Amygdala (tissue), 56 donors: ENCODE results near the gene ASB16.

Experiments
- DNase-seq, 56 donors: peaks; one replicate each; lab custom pipeline; 2025; lab: John Stamatoyannopoulos, UW

The ASB16 gene

DNA sequence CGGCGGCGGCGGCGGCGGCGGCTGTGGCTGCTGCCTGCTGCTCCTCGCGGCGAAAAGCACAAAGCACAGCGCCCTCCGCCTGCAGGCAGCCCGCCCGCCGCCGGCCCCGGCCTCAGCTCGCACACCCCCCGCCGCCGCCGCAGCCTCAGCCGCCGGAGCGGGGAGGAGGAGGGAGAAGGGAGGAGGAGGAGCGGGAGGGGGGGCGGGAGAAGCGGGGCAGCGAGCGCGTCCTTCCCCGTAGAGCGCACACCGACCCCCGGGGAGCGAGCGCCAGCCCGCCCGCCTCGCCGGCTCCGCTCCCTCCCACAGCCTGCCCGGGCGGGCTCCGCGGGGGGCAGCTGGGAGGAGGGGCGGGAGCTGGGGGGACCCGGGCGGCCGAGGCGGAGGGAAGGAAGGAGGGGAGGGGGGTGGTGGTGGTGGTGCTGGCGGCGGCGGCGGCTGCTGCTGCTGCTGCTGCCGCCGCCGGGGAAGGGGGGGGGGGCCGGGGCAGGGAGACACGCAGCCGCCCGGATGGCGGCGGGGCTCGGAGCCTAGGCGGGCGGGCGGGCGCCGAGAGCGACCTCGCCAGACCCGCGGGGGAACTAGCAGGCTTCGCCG is 49.2 kb downstream of the ASB16 start, which contains the start of gene UBTF:
UBTF (minus strand) TSS at position 60 of the 597 bp plus-strand sequence. CDS start 1,446 bp downstream, outside the sequence.
- peak in 48 of 56 donors; percentile 19 to 86 (median 68) for DNase-seq

DNA sequence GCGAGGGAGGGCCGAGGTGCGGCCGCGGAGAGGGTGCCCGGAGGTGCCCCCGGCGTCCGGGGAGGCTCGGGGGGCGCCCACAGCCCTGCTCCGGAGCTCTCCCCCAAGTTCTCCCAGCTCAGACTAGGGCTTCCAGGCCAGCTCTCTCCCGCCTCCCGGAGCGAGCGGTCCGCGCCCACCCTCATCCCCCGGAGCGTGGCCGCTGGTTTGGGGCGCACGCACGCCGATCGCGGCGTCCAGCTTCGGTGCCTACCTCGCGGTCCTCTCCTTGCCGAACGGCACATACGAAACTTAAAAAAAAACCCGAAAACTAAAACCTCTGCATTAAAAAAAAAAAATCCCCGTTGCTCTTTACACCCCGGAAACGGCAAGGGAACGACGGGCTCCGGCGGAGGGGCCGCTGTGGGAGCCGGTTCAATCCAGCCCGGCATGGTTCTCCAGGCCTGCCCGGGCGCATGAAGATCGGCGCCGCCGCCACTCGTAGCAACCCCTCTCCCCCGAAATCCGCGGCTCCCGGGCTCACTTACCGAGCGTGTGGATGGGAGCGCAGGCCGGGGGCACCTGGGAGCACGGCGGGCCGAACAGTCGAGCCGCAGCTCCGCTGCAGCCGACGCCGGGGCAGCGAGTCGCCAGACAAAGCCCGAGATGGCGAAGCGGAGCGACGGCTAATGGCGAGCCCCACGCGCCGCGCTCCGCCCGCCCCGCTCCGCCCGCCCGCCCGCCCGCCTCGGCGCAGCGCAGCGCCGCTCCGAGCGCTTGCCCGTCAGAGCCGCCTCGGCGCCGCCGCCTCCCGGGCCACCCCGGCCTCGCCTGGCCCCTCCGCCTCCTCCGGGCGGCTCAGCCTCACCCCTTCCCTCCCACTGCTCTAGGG is 49.9 kb downstream of the ASB16 start:
- peak in 30 of 56 donors; percentile 16 to 79 (median 56) for DNase-seq

DNA sequence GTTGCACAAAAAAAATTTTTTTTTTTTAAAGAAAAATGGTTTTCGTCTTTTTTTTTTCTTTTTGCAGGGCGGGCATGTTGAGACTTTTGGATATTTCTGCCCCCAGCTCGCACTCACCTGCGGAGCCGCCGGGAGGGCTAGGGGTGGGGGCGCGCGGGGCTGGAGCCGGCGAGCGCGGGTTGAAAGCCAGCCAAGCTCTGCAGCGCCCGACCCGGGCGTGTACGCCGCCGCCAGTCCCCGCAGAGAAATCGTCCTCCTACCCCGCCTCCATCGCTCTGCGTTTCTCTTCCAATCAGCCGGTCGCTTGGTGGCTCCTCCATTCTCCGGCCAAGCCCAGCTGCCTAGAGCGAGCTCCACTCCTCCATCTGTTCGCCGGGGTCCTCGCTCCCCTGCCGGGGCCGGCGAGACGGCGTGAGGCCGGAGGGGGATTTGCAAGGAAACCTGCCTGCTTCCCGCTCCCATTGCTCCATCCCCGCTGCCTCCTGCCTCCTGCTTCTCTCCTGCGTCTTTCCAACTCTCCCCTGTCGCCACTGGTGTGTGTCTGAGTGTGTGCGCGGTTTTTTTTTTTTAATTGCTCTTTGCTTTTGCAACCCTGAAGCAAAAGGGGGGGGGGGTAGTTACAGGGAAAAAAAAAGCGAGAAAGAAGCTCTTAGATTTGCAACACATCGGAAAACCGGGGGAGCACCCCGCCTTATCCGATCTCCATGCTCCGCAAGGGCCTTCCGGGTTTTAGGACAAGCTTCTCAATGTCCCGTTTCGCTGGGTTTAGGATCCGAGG is 50.8 kb downstream of the ASB16 start:
- DNase-seq: peak in 53 of 56 donors; percentile 18 to 82 (median 66)

DNA sequence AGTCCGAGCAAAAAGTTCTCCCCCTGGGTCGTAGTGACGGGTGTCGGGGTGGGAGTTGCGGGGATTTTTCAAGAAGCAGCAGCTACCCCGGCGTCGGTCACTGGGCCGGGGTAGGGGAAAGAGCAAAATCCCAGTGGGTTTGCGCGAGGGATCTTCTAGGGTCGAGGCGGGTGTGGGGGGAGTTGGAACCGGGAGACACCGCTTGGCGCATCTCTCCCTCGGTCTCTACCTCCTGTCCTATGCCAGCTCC is 51.3 kb downstream of the ASB16 start:
- peak in 2 of 56 donors; percentile 48 to 49 for DNase-seq

DNA sequence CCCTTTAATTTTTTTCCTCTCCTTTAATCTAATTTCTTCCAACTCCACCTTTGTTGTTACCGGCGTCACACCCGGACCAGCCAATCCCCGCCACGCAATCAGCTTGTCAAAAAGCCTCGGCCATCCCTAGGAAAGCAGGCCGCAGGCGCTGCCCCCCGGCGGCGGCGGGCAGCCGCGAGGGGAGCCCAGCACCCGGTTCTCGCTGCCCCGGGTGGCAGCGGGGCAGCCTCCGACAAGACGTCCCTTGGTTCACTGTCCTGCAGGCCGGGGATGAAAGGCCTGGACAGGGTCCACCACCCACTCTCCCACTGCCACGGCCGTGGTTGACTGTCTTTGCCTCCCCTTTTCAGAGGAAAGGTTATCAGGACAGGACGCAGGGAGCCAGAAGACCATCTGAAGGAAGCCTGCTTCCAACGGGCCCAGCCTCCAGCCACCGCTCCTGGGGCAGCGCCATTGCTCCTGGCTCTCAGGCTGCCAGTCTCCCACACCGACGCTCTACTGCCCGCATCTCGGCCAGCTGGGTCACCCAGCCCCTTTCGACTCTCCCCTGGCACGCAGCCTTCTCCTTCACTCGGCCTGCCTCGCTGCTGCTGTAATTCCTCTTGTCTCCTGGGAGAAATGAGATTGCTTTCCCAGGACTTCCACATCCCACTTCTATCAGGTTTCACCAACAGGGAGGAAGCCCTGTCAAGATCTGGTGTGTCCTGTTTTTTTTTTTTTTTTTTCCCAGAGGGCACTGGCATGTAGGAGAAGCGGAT is 51.8 kb downstream of the ASB16 start:
- DNase-seq: peak in 55 of 56 donors; percentile 40 to 89 (median 77)

DNA sequence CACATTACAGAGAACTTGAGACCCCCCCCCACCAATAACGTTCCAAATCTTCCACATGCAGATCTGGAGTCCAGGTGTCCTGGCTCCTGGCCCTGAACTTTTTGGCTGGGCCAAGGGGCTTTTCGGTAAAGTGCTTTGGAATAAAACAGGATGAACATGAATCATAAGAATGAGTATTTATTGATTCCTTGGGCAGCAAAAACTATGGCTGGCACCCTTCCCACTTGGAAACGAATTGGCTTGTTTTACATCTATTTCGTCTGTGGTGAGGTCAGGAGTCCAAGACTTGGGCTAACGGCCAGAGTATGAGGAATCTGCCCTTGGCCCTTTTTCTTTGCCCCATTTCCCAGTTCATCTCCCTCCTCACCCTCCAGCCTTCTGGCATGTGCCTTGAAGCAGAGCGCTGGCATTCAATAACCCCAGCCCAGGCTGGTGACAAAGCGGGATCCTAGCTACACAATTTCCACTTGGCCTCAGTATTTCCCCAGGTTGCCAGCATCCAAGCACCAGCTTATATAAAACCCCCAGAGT is 53.1 kb downstream of the ASB16 start:
- peak in 16 of 56 donors; percentile 13 to 67 (median 26) for DNase-seq
